ENCODE measurements around the gene C18orf32.

DNA sequence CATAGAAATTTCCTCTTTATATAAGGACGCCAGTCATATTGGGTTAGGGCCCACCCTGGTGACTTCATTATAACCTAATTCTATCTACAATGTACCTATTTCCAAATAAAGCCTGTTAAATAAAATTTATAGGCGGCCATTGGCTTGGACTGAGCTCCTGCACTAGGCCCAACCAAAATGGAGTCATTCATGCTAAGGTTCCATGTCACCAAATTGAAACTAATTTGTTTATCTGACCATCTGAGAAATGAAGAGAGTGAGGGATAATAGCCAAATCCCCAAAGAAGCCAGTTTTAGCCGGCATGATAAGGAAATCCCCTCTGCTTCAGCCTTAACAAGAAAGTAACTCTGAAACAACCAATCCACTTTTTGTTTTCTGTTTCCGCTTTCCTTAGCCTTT, 19.4 kb downstream of the C18orf32 start:
- TF ChIP-seq FIP1L1 (IDR thresholded peaks at IDR 0.05; ENCODE audit: borderline replicate concordance, insufficient read depth, low read depth, low read length) (no peak), MLX (CRISPR knock-in tag; IDR thresholded peaks at IDR 0.05) (no peak), NR2F6 (IDR thresholded peaks at IDR 0.05) (no peak), NR2F6 (CRISPR knock-in tag; IDR thresholded peaks at IDR 0.05) (no peak)

Data from HepG2 (cell line).